ENCODE data around the gene SLC35F4. TPM values are rescaled to one million over a fixed set of nuclear protein-coding genes. Genes with fewer than 3 reads are reported as not detected.

Gene SLC35F4
- total RNA-seq, 6 donors from 2014 or later = not detected

GRCh38 chr14:57652769-57653168, 213.1 kb downstream of the SLC35F4 start:
- Histone ChIP-seq H3K36me3 (no peaks in the 10 kb centered on the region), H3K4me1 (no peaks in the 10 kb centered on the region), H3K9me3 (no peaks in the 10 kb centered on the region), H3K27ac (no peak overlapping the region), H3K4me3 (no peak overlapping the region), H3K27me3 (no peaks in the 10 kb centered on the region)
- TF ChIP-seq, protein P1, sequence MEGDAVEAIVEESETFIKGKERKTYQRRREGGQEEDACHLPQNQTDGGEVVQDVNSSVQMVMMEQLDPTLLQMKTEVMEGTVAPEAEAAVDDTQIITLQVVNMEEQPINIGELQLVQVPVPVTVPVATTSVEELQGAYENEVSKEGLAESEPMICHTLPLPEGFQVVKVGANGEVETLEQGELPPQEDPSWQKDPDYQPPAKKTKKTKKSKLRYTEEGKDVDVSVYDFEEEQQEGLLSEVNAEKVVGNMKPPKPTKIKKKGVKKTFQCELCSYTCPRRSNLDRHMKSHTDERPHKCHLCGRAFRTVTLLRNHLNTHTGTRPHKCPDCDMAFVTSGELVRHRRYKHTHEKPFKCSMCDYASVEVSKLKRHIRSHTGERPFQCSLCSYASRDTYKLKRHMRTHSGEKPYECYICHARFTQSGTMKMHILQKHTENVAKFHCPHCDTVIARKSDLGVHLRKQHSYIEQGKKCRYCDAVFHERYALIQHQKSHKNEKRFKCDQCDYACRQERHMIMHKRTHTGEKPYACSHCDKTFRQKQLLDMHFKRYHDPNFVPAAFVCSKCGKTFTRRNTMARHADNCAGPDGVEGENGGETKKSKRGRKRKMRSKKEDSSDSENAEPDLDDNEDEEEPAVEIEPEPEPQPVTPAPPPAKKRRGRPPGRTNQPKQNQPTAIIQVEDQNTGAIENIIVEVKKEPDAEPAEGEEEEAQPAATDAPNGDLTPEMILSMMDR (IDR thresholded peaks at IDR 0.05) = no peak
- no peak for TF ChIP-seq POLR2A (IDR thresholded peaks at IDR 0.05)
- TF ChIP-seq EP300 (IDR thresholded peaks at IDR 0.05) = no peak
- TF ChIP-seq POLR2AphosphoS5 (IDR thresholded peaks at IDR 0.05) = no peak
- DNase-seq = no peak
- no peak for ATAC-seq (ENCODE audit: low FRiP score in 2 of 2)

DNA sequence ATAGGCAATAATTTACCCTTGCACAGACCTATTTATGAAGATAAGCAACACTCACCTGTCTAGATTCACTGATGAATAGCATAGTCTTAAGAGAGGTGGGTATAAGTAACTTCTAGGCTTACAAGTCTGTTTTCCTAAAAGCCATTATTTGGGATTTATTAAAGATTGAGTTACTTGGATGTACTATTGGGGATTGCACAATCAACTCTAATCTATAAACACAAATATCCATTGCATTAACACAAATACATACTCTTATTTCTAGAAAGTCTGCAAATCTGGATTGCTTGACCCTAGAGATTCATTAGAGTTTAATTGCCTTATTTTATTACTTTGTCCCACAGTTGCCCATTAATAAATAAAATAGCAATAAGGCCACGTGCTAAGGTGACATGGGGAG, 224.1 kb downstream of the SLC35F4 start:
- H3K4me1 ChIP-seq = no peaks in the 10 kb centered on the region
- ATAC-seq (ENCODE audit: low FRiP score in 2 of 2) = no peak
- no peak for DNase-seq
- no peak overlapping the region for H3K27ac ChIP-seq
- no peaks in the 10 kb centered on the region for H3K27me3 ChIP-seq
- no peak overlapping the region for H3K4me3 ChIP-seq
- no peaks in the 10 kb centered on the region for H3K36me3 ChIP-seq
- no peaks in the 10 kb centered on the region for H3K9me3 ChIP-seq
- 43 to 44% methylated on average over 1 of the region's 1 CpG for WGBS, 2 donors
- TF ChIP-seq, protein P1 (IDR thresholded peaks at IDR 0.05) = no peak
- TF ChIP-seq POLR2AphosphoS5 (IDR thresholded peaks at IDR 0.05) = no peak

GRCh38 chr14:57640036-57640435, 225.9 kb downstream of the SLC35F4 start:
- TF ChIP-seq, protein P1 (IDR thresholded peaks at IDR 0.05) = no peak
- TF ChIP-seq EP300 (IDR thresholded peaks at IDR 0.05) (no peak), POLR2A (IDR thresholded peaks at IDR 0.05) (no peak)
- H3K4me3 ChIP-seq = no peak overlapping the region
- H3K36me3 ChIP-seq = no peaks in the 10 kb centered on the region
- no peaks in the 10 kb centered on the region for H3K4me1 ChIP-seq
- no peaks in the 10 kb centered on the region for H3K9me3 ChIP-seq
- H3K27ac ChIP-seq = no peak overlapping the region
- no peak for ATAC-seq (ENCODE audit: low FRiP score in 2 of 2)
- DNase-seq = no peak
- no peaks in the 10 kb centered on the region for H3K27me3 ChIP-seq

DNA sequence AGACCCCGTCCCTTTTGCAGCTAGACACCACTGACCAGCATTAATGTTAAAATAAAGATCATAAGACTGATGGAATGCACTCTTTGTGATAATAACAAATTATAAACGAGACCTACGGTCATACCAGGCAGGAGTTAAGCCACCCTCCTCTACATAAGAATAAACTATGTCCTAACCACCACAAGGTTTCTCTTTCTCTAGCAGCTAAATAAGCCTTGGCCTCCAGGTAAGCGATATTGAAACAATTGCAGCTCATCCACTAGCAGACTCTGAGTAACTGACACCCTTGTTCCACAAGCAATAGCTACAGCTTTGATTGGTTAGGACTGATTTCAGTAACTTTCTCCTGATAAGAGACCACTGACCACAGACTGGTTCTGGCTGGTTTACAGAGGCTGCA, 228.0 kb downstream of the SLC35F4 start:
- no peak overlapping the region for H3K27ac ChIP-seq
- 74 to 82% methylated on average over 4 of the region's 4 CpGs for WGBS, 2 donors
- DNase-seq = no peak
- no peaks in the 10 kb centered on the region for H3K4me1 ChIP-seq
- TF ChIP-seq, protein P1 (IDR thresholded peaks at IDR 0.05) = no peak
- TF ChIP-seq POLR2A (IDR thresholded peaks at IDR 0.05) = no peak
- no peak for TF ChIP-seq EP300 (IDR thresholded peaks at IDR 0.05)
- no peak for TF ChIP-seq POLR2AphosphoS5 (IDR thresholded peaks at IDR 0.05)
- no peaks in the 10 kb centered on the region for H3K36me3 ChIP-seq
- H3K27me3 ChIP-seq = no peaks in the 10 kb centered on the region
- no peak overlapping the region for H3K4me3 ChIP-seq
- H3K9me3 ChIP-seq = no peaks in the 10 kb centered on the region
- ATAC-seq (ENCODE audit: low FRiP score in 2 of 2) = no peak

GRCh38 chr14:57634335-57634734, 231.6 kb downstream of the SLC35F4 start:
- H3K27ac ChIP-seq = no peak overlapping the region
- 45 to 48% methylated on average over 2 of the region's 2 CpGs for WGBS, 2 donors
- H3K36me3 ChIP-seq = no peaks in the 10 kb centered on the region
- TF ChIP-seq EP300 (IDR thresholded peaks at IDR 0.05) (no peak), POLR2A (IDR thresholded peaks at IDR 0.05) (no peak), POLR2AphosphoS5 (IDR thresholded peaks at IDR 0.05) (no peak)
- TF ChIP-seq, protein P1 (IDR thresholded peaks at IDR 0.05) = no peak
- no peaks in the 10 kb centered on the region for H3K27me3 ChIP-seq
- ATAC-seq (ENCODE audit: low FRiP score in 2 of 2) = no peak
- DNase-seq = no peak
- H3K4me3 ChIP-seq = no peak overlapping the region
- H3K4me1 ChIP-seq = no peaks in the 10 kb centered on the region
- no peaks in the 10 kb centered on the region for H3K9me3 ChIP-seq

Data from upper lobe of left lung (tissue), 6 donors.